ENCODE data around the gene FAM120A. TPM values are rescaled to one million over a fixed set of nuclear protein-coding genes. Genes with fewer than 3 reads are reported as not detected.

FAM120A gene
- total RNA-seq, 1 experiment from 2014 or later, result 98.2 TPM

GRCh38 chr9:93452710-93453046 lies 1.2 kb downstream of the FAM120A start:
- TF ChIP-seq CTCF (IDR thresholded peaks at IDR 0.05; ENCODE audit: unreplicated experiment), result no peak
- H3K9me3 Mint-ChIP-seq (ENCODE audit: low read depth, unreplicated experiment), result no peaks in the 10 kb centered on the region
- H3K27me3 Mint-ChIP-seq (ENCODE audit: unreplicated experiment), result no peaks in the 10 kb centered on the region
- intact Hi-C loops (cut with micrococcal nuclease; ENCODE audit: unreplicated experiment), result loop anchor here (2.0 kb wide), 1 partner anchor 14 kb away; no protein-coding TSS in a partner anchor
- H3K4me3 Mint-ChIP-seq (ENCODE audit: low read depth, unreplicated experiment), result peak overlapping the region; percentile 79
- H3K4me1 Mint-ChIP-seq (ENCODE audit: low read depth, unreplicated experiment), result peaks cover 18% of the 10 kb centered on the region
- CTCF ChIA-PET, result no interaction called here
- peak overlapping the region; percentile 85 for H3K27ac Mint-ChIP-seq (ENCODE audit: unreplicated experiment)
- H3K36me3 Mint-ChIP-seq (ENCODE audit: insufficient read depth, unreplicated experiment), result peaks cover 53% of the 10 kb centered on the region
- BruUV-seq (replicated peaks), result no TSS peak
- no peak for DNase-seq

- intact Hi-C loops (cut with micrococcal nuclease; ENCODE audit: unreplicated experiment), result loop anchor here (2.0 kb wide), 1 partner anchor 14 kb away; no protein-coding TSS in a partner anchor
Observed at GRCh38 chr9:93453047-93453914, 1.8 kb downstream of the FAM120A start, which contains the start of gene FAM120AOS. TSS of gene FAM120AOS (minus strand) at chr9:93453581. CDS start at chr9:93452709, 872 bp downstream.

GRCh38 chr9:93456022-93456421 lies 4.5 kb downstream of the FAM120A start:
- H3K36me3 Mint-ChIP-seq (ENCODE audit: insufficient read depth, unreplicated experiment), result peaks cover 35% of the 10 kb centered on the region
- peak overlapping the region; percentile 37 for H3K4me3 Mint-ChIP-seq (ENCODE audit: low read depth, unreplicated experiment)
- no peak for TF ChIP-seq CTCF (IDR thresholded peaks at IDR 0.05; ENCODE audit: unreplicated experiment)
- no peaks in the 10 kb centered on the region for H3K27me3 Mint-ChIP-seq (ENCODE audit: unreplicated experiment)
- intact Hi-C loops (cut with micrococcal nuclease; ENCODE audit: unreplicated experiment), result no loop called here
- peaks cover 36% of the 10 kb centered on the region for H3K4me1 Mint-ChIP-seq (ENCODE audit: low read depth, unreplicated experiment)
- CTCF ChIA-PET, result no interaction called here
- H3K9me3 Mint-ChIP-seq (ENCODE audit: low read depth, unreplicated experiment), result peaks cover 2% of the 10 kb centered on the region
- DNase-seq, result no peak
- H3K27ac Mint-ChIP-seq (ENCODE audit: unreplicated experiment), result no peak overlapping the region
- BruUV-seq (replicated peaks), result no TSS peak

More at GRCh38 chr9:93453047-93453914, 1.8 kb downstream of the FAM120A start, which contains the start of gene FAM120AOS:
- Mint-ChIP-seq H3K36me3 (ENCODE audit: insufficient read depth, unreplicated experiment) (peaks cover 53% of the 10 kb centered on the region), H3K9me3 (ENCODE audit: low read depth, unreplicated experiment) (peaks cover 2% of the 10 kb centered on the region), H3K4me3 (ENCODE audit: low read depth, unreplicated experiment) (peak within 1 kb of the TSS; percentile 79), H3K4me1 (ENCODE audit: low read depth, unreplicated experiment) (peaks cover 24% of the 10 kb centered on the region), H3K27me3 (ENCODE audit: unreplicated experiment) (no peaks in the 10 kb centered on the region), H3K27ac (ENCODE audit: unreplicated experiment) (peak within 1 kb of the TSS; percentile 85)
- BruUV-seq (replicated peaks), result TSS peak; percentile 38
- CTCF ChIA-PET, result interaction anchor here (0.6 to 1.5 kb wide), 4 partner anchors 12 to 778 kb away, joined by 3 to 7 read pairs (median 4); no protein-coding TSS in a partner anchor
- TF ChIP-seq CTCF (IDR thresholded peaks at IDR 0.05; ENCODE audit: unreplicated experiment), result no peak
- peak; percentile 85 for DNase-seq

GRCh38 chr9:93456504-93456903 lies 5.0 kb downstream of the FAM120A start:
- CTCF ChIA-PET, result no interaction called here
- no peak for DNase-seq
- Mint-ChIP-seq H3K27ac (ENCODE audit: unreplicated experiment) (no peak overlapping the region), H3K36me3 (ENCODE audit: insufficient read depth, unreplicated experiment) (peaks cover 32% of the 10 kb centered on the region), H3K27me3 (ENCODE audit: unreplicated experiment) (no peaks in the 10 kb centered on the region), H3K4me3 (ENCODE audit: low read depth, unreplicated experiment) (peak overlapping the region; percentile 37), H3K9me3 (ENCODE audit: low read depth, unreplicated experiment) (peaks cover 2% of the 10 kb centered on the region), H3K4me1 (ENCODE audit: low read depth, unreplicated experiment) (peaks cover 36% of the 10 kb centered on the region)
- intact Hi-C loops (cut with micrococcal nuclease; ENCODE audit: unreplicated experiment), result no loop called here
- no peak for TF ChIP-seq CTCF (IDR thresholded peaks at IDR 0.05; ENCODE audit: unreplicated experiment)
- BruUV-seq (replicated peaks), result no TSS peak
